Kidney (tissue), 14 donors: ENCODE results near the gene TMEM63A. TPM values are rescaled to one million over a fixed set of nuclear protein-coding genes. Genes with fewer than 3 reads are reported as not detected.

ENCODE experiments used
- DNase-seq, 5 donors: peaks; one replicate each; pipeline ENCODE4 v3.0.0-alpha.2; 2013 to 2020
- FAIRE-seq: peaks from 2 replicates; lab custom pipeline; 2012; peaks lifted over from hg19 to GRCh38; lab: Jason Lieb, UNC
- H3K27ac ChIP-seq, 2 donors: one replicate each; pipeline ENCODE4 v1.7.0; 2013; ENCODE audit warnings: low read depth in 2 of 2, low read length in 2 of 2, inconsistent platforms in 1 of 2
- H3K27me3 ChIP-seq: one replicate; pipeline ENCODE4 v1.7.1; 2013; ENCODE audit warnings: low read length, inconsistent platforms; ENCODE audit not compliant: control insufficient read depth, insufficient read depth
- H3K36me3 ChIP-seq, 3 donors: one replicate each; pipeline versions ENCODE4 v1.7.0 to v1.7.1; 2013; ENCODE audit warnings: low read length in 3 of 3, control low read depth in 1 of 3, inconsistent platforms in 1 of 3; ENCODE audit not compliant: insufficient read depth in 3 of 3, control insufficient read depth in 2 of 3
- H3K4me1 ChIP-seq, 3 donors: one replicate each; pipeline versions ENCODE4 v1.7.0 to v1.7.1; 2013; ENCODE audit warnings: low read length in 3 of 3, inconsistent platforms in 1 of 3, low read depth in 1 of 3; ENCODE audit not compliant: control insufficient read depth in 2 of 3, insufficient read depth in 2 of 3
- H3K4me3 ChIP-seq, 3 donors: one replicate each; pipeline versions ENCODE4 v1.7.0 to v1.8.1; 2013; ENCODE audit warnings: low read length in 3 of 3, control low read depth in 1 of 3, inconsistent platforms in 1 of 3
- H3K9ac ChIP-seq, 3 donors: one replicate each; pipeline versions ENCODE4 v1.7.0 to v1.7.1; 2013; ENCODE audit warnings: low read length in 3 of 3, control low read depth in 1 of 3, inconsistent platforms in 1 of 3
- H3K9me3 ChIP-seq, 3 donors: one replicate each; pipeline versions ENCODE4 v1.7.0 to v1.7.1; 2013; ENCODE audit warnings: low read length in 3 of 3, control low read depth in 1 of 3, inconsistent platforms in 1 of 3; ENCODE audit not compliant: control insufficient read depth in 2 of 3, insufficient read depth in 1 of 3
- intact Hi-C: fragments of 100-400 bp; cut with DNase I; formaldehyde crosslinking; loops from one replicate; pipeline ENCODE4 v1.11.1; 2022
- polyA plus RNA-seq: library from polyadenylated mRNA; stranded (reverse); fragments of 350-450 nt; fragmentation: Illumina TruSeq; extraction: RNeasy Lipid Tissue Mini Kit (QIAGEN cat#74804); gene quantifications from one replicate; pipeline ENCODE4 v1.2.3, GENCODE V29; 2014; ENCODE audit warnings: low read depth, low replicate concordance; ENCODE audit not compliant: insufficient read depth
- total RNA-seq: library from RNA; stranded (reverse); fragmentation: NEBNext Ultra II Directional; extraction: Animal tissue kit (Norgen Biotek cat#: 25700); gene quantifications from one replicate; pipeline ENCODE4 v1.2.1, GENCODE V29; 2021
- TF ChIP-seq, protein P1 (sequence below): IDR thresholded peaks from 3 replicates; pipeline ENCODE4 v1.5.1; 2012; ENCODE audit warnings: mild to moderate bottlenecking, moderate library complexity, borderline replicate concordance; ENCODE audit not compliant: insufficient read depth; ENCODE audit errors: extremely low read depth
- donor health status: control.
- donor health status: control.
- donor health status: control.
- donor health status: control.
- donor health status: control.
- donor health status: DM: yes; HTN: yes; CAD: no.
- donor health status: Normal renal cell carcinoma (clear cell type).

TMEM63A gene
- total and polyA plus RNA-seq, 2 donors from 2014 or later, result 25.5 to 159 TPM

- intact Hi-C loops, result no loop called here
- no peaks in the 10 kb centered on the region for H3K36me3 ChIP-seq
- no peak overlapping the region for H3K27ac ChIP-seq
- no peak overlapping the region for H3K9ac ChIP-seq
- peaks cover 0 to 3% (median 0%) of the 10 kb centered on the region in 3 donors for H3K4me1 ChIP-seq
- FAIRE-seq (no peak), DNase-seq (peak in 1 of 5 donors; percentile 19)
- H3K9me3 ChIP-seq, result no peaks in the 10 kb centered on the region
- no peak overlapping the region for H3K4me3 ChIP-seq
- no peaks in the 10 kb centered on the region for H3K27me3 ChIP-seq
- TF ChIP-seq, protein P1, sequence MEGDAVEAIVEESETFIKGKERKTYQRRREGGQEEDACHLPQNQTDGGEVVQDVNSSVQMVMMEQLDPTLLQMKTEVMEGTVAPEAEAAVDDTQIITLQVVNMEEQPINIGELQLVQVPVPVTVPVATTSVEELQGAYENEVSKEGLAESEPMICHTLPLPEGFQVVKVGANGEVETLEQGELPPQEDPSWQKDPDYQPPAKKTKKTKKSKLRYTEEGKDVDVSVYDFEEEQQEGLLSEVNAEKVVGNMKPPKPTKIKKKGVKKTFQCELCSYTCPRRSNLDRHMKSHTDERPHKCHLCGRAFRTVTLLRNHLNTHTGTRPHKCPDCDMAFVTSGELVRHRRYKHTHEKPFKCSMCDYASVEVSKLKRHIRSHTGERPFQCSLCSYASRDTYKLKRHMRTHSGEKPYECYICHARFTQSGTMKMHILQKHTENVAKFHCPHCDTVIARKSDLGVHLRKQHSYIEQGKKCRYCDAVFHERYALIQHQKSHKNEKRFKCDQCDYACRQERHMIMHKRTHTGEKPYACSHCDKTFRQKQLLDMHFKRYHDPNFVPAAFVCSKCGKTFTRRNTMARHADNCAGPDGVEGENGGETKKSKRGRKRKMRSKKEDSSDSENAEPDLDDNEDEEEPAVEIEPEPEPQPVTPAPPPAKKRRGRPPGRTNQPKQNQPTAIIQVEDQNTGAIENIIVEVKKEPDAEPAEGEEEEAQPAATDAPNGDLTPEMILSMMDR, result no peak
These were observed 27.3 kb upstream of the TMEM63A start for GRCh38 chr1:225909477-225909876.

- Histone ChIP-seq H3K27ac (no peak overlapping the region), H3K4me3 (no peak overlapping the region), H3K27me3 (no peaks in the 10 kb centered on the region), H3K9me3 (no peaks in the 10 kb centered on the region), H3K4me1 (peaks cover 0 to 3% (median 0%) of the 10 kb centered on the region in 3 donors), H3K36me3 (no peaks in the 10 kb centered on the region), H3K9ac (no peak overlapping the region)
- TF ChIP-seq, protein P1, result no peak
- peak in 1 of 5 donors; percentile 7 for DNase-seq
- intact Hi-C loops, result no loop called here
- FAIRE-seq, result no peak
These were observed 26.6 kb upstream of the TMEM63A start for GRCh38 chr1:225908773-225909172.

DNA sequence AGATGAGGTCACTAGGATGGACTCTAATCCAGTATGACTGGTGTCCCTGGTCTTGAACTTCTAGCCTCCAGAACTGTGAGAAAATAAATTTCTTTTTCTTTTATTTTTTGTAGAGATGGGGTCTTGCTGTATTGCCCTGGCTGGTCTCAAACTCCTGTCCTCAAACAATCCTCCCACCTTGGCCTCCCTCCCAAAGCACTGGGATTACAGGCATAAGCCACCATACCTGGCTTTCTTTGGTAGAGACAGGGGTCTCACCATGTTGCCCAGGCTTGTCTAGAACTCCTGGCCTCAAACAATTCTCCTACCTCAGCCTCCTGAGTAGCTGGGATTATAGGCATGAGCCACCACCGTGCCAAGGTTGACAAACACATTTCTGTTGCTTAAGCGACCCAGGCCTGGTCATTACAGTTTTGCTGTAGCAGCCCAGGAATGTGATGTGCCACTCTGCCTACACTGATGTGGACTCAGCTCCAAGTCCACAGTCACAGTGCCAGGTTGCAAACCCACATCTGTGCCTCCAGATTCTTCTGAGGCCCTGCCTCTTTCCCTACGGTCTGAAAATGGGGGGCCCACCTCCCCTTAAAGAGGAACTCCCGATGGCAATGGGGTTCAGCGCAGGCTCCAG lies 25.9 kb upstream of the TMEM63A start:
- TF ChIP-seq, protein P1, result no peak
- H3K36me3 ChIP-seq, result no peaks in the 10 kb centered on the region
- peaks cover 0 to 3% (median 0%) of the 10 kb centered on the region in 3 donors for H3K4me1 ChIP-seq
- no peak for FAIRE-seq
- no peaks in the 10 kb centered on the region for H3K9me3 ChIP-seq
- H3K9ac ChIP-seq, result no peak overlapping the region
- DNase-seq, result peak in 1 of 5 donors; percentile 20
- no peaks in the 10 kb centered on the region for H3K27me3 ChIP-seq
- intact Hi-C loops, result no loop called here
- H3K4me3 ChIP-seq, result no peak overlapping the region
- H3K27ac ChIP-seq, result no peak overlapping the region

DNA sequence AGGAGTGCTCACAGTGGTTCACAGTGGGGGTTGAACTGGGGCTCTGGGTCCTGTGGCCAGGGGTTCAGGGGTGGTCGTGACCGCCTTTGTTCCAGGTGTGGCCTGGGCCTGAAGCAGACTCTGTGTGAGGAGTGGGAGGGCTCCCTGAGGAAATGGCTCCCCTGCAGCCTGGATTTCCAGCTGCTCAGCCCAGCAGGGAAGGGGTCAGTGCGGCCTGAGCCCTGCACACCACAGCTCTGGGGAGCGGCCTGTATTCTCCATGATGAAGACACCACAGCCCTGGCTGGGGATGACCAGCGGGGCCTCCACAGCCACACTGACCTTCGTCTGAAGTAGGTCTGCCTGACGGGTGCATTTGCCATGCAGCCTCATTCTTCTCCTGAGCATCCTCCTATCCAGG lies 25.2 kb upstream of the TMEM63A start:
- Histone ChIP-seq H3K9ac (no peak overlapping the region), H3K4me1 (peaks cover 0 to 3% (median 0%) of the 10 kb centered on the region in 3 donors), H3K27ac (no peak overlapping the region), H3K9me3 (no peaks in the 10 kb centered on the region), H3K4me3 (no peak overlapping the region), H3K27me3 (no peaks in the 10 kb centered on the region), H3K36me3 (no peaks in the 10 kb centered on the region)
- TF ChIP-seq, protein P1, result no peak
- intact Hi-C loops, result no loop called here
- DNase-seq (peak in 1 of 5 donors; percentile 47), FAIRE-seq (no peak)
